Fibroblast of skin of abdomen (primary cell): Measurements from ENCODE around the gene MCTP1.

ENCODE experiments used
- DNase-seq: peaks from one replicate; pipeline ENCODE4 v3.0.0-alpha.2; 2013

The MCTP1 gene

GRCh38 chr5:94750681-94751080 is 534.2 kb downstream of the MCTP1 start:
- no peak for DNase-seq

GRCh38 chr5:94749042-94749441 is 535.9 kb downstream of the MCTP1 start:
- no peak for DNase-seq

DNA sequence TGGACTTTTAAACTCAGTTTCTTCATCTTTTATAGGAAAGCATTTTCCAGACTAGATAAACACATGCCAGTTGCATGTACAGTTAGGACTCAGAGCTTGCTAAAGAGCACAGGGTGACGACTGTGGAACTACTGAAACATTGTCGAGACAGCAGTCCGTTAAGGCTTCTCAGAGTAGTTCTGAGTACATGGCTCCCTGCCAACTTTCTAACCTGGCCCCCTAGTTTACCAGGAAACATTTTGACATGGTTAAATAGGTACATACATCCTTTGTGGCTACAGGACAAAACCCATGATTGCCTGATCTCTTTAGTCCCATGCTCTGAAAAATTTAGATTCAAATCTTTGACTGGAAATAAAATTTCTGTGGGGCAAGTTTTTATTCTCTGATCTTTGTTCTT is 536.7 kb downstream of the MCTP1 start:
- no peak for DNase-seq

- no peak for DNase-seq
These were observed 537.5 kb downstream of the MCTP1 start for GRCh38 chr5:94747371-94747770.

DNA sequence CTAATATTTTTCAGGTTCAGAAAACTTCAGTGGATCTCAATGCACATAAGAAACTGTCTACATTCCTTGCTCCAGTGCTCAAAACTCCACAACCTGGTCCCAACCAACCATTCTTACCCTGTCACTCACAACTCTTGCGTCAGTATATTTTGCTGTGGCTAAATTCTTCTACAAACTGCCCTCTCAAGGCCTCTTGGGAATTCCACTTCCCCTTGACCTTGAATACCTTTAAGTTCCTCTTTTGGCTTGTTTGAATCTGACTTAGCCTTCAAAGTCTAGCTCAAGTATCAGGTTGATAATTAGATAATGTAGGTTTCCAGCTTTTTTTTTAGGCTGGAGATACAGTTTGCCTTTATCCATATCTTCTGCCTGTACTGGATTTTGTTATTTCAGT is 538.2 kb downstream of the MCTP1 start:
- DNase-seq: no peak

- DNase-seq: no peak
These were observed 538.8 kb downstream of the MCTP1 start for GRCh38 chr5:94745786-94746730.

DNA sequence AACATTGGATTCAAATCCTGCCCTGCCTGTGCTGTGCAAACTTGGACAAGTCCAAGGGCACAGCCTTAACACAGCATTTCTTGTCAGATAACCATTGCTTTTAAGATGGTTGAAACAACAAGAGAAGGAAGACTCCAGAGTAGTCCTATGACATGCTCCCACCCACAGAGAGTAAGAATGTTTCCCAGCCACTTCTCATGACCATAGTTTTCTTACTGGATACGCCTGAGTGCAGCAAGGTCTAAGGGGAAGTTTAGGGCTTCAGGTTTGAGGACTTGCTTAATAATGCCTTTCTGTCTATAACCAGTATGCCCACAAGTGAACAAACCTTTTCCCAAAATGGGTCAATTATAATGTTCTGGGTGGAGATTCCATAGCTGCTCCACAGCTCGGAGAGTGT is 540.0 kb downstream of the MCTP1 start:
- DNase-seq: no peak

- DNase-seq: no peak
These were observed 542.0 kb downstream of the MCTP1 start for GRCh38 chr5:94742852-94743251.

DNA sequence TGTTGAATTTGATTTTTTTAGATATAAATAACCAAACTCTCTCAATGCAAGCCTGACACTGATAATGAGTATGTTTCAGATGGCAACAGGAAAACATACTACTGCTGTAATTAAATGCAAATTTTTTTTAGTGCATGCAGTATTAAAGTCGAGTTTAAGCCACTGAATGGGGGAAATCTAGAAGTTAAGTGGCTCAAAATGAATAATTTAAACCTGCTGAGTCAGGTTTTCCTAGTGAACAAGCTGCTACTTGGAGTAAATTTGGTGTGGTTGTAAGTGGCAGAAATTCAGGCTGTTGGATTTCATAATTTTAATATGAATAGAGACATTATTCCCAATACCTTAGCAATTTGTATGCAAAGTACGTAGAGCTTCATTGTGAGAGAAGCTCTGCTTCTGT is 544.6 kb downstream of the MCTP1 start:
- DNase-seq: no peak

GRCh38 chr5:94736498-94736897 is 548.4 kb downstream of the MCTP1 start:
- no peak for DNase-seq

GRCh38 chr5:94731471-94731870 is 553.4 kb downstream of the MCTP1 start:
- DNase-seq: no peak

GRCh38 chr5:94725142-94725541 is 559.8 kb downstream of the MCTP1 start:
- DNase-seq: no peak

DNA sequence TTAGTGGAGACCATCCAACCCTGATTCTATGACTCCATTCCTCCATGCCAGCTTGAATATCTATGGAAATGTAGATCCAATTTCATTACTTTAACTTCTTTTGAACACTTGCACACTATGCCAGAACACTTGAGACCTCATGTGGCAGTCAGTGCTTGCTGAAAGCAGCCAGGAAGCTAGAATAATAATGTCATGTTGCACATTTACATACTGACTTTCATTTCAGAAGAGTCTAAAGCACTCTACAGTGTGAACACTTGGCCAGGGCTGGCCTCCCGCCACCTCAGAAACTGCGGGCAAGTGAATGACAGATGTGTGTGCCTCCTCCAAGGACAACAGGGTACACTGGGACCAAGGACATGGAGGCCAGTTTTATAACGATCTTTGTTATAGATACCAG is 569.1 kb downstream of the MCTP1 start:
- DNase-seq: no peak

DNA sequence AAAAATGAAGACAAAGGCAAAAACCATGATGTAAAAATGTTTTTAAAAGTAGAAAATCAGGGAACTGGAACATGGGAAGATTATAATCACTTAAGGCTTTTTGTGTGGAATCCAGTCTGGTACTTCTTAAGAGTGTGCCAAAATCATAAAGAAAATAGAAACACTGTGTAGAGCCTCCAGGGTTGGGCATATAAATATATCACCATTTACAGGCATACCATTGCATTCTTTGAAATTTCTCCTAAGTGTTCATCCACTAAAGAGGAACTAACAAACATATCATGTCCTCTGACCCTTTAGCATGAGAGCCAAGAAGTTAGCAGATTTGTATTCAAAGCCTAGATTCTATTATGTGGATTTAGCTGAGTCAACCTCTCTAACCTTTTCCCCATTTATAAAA is 573.1 kb downstream of the MCTP1 start:
- DNase-seq: no peak

DNA sequence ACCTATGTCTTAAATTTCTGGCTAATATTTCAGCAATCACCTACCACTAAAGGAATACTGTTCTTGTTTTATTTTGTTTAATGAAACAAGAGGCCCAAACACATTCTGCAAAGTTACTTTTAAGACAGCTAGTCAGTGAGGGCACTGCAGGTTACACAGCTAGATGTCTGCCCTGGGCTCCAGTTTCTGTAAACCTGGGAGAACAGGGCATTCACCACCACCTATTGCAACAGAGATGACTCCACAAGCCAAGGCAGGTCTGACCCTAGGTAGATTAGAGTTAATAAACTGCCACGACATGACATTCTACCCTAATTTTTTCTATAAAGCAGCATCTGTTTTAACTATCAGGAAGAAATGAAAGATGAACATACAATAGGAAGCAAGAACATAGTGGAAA is 575.6 kb downstream of the MCTP1 start:
- DNase-seq: no peak

DNA sequence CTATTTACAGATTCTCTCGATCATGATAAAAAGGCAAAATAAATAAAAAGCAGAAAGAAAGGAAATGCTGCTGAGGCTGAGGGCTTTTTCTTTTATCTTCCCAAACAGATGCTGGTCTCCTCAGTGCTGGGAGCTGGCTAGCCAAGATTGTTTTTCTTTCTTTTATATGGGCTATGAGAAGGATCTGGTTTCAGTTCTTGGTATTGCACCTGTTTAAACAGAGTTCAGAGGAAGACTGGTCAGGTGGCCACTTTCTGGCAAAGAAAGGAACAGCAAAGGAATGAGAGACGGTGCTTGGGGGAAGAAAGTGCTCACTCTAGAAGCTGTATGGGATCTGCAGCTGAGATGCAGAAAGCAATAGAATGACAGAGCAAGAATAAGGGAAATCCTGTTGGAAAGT is 577.5 kb downstream of the MCTP1 start:
- no peak for DNase-seq

- DNase-seq: peak; percentile 12
These were observed 579.5 kb downstream of the MCTP1 start for GRCh38 chr5:94705427-94705826.

- DNase-seq: no peak
These were observed 582.2 kb downstream of the MCTP1 start for GRCh38 chr5:94702729-94703128.

GRCh38 chr5:94700592-94700991 is 584.3 kb downstream of the MCTP1 start:
- no peak for DNase-seq

GRCh38 chr5:94699562-94699961 is 585.3 kb downstream of the MCTP1 start:
- DNase-seq: no peak

GRCh38 chr5:94698197-94698596 is 586.7 kb downstream of the MCTP1 start:
- DNase-seq: no peak

DNA sequence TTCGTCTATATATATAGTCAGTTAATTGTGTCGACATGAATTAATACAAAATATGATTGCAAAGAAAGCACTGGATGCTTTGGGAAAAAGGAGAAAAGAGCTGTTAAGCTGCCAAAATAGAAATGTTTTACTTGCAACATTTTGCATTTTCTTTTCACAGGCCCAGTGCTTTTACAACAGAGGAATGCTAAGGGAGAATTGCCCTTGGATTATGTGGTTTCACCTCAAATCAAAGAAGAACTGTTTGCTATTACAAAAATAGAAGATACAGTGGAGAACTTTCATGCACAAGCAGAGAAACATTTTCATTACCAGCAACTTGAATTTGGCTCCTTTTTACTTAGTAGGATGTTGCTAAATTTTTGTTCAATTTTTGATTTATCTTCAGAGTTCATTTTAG is 590.2 kb downstream of the MCTP1 start:
- DNase-seq: no peak

- DNase-seq: no peak
These were observed 591.0 kb downstream of the MCTP1 start for GRCh38 chr5:94693845-94694370.

GRCh38 chr5:94693043-94693822 is 591.7 kb downstream of the MCTP1 start:
- peak; percentile 77 for DNase-seq
